KMS-11 (cell line): ENCODE data around the gene FBH1.

Experiments
- H2AFZ ChIP-seq: fragments of 200-600 bp; sonication (generic); 2 replicates; pipeline ENCODE4 v1.6.1; 2016; ENCODE audit warnings: antibody characterized with exemption, mixed run types, low read depth
- H3K27ac ChIP-seq: fragments of 200-600 bp; sonication (generic); 2 replicates; pipeline ENCODE4 v1.6.1; 2016; ENCODE audit warnings: mild to moderate bottlenecking, mixed run types
- H3K27me3 ChIP-seq: fragments of 200-600 bp; sonication (generic); 2 replicates; pipeline ENCODE4 v1.6.1; 2017; ENCODE audit warnings: mild to moderate bottlenecking, low read depth, mixed run types, moderate library complexity; ENCODE audit not compliant: insufficient read depth
- H3K36me3 ChIP-seq: fragments of 200-600 bp; sonication (generic); 2 replicates; pipeline ENCODE4 v1.6.1; 2017; ENCODE audit warnings: mild to moderate bottlenecking, mixed run types; ENCODE audit not compliant: insufficient read depth
- H3K4me1 ChIP-seq: fragments of 200-600 bp; sonication (generic); 2 replicates; pipeline ENCODE4 v1.6.1; 2016; ENCODE audit warnings: mild to moderate bottlenecking, low read depth, mixed run types; ENCODE audit not compliant: poor library complexity, severe bottlenecking
- H3K4me2 ChIP-seq: fragments of 200-600 bp; sonication (generic); 2 replicates; pipeline ENCODE4 v1.7.0; 2016; ENCODE audit warnings: mild to moderate bottlenecking, mixed run types
- H3K4me3 ChIP-seq: fragments of 200-600 bp; sonication (generic); IDR thresholded peaks from 2 replicates; pipeline ENCODE4 v1.6.1; 2017; ENCODE audit warnings: low read depth, low read length, mixed read lengths; ENCODE audit not compliant: insufficient read depth
- H3K79me2 ChIP-seq: fragments of 200-600 bp; sonication (generic); 2 replicates; pipeline ENCODE4 v1.6.1; 2016; ENCODE audit warnings: low read depth, mixed run types; ENCODE audit not compliant: insufficient read depth
- H3K9ac ChIP-seq: fragments of 200-600 bp; sonication (generic); 2 replicates; pipeline ENCODE4 v1.6.1; 2016; ENCODE audit warnings: mild to moderate bottlenecking, mixed run types
- H4K20me1 ChIP-seq: fragments of 200-600 bp; sonication (generic); 2 replicates; pipeline ENCODE4 v1.6.1; 2016; ENCODE audit warnings: mild to moderate bottlenecking, mixed run types; ENCODE audit not compliant: insufficient read depth
- TF ChIP-seq, protein P1 (sequence below): fragments of 200-600 bp; sonication (generic); conservative IDR thresholded peaks from 2 replicates; pipeline ENCODE4 v1.6.1; 2017; ENCODE audit warnings: low read depth, mild to moderate bottlenecking, antibody characterized with exemption, low read length, moderate library complexity, mixed read lengths

Gene FBH1

DNA sequence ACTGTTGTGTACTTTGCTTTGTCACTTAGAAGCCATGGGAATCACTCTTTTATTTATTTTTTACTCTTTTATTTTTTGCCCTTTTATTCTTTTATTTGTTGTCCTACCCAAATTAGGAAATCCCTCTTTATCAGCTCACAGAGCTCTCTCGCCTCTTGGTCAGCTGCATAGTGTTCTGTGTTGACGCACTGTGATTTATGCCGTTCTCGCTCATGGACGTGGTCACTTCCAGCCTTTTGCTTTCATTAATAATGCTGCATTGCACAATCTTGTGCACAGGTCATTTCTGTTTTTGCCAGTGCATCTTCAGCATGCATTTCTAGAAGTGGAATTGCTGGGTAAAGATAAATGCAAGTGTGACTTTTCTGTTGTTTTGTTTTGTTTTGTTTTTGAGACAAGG, 42.3 kb downstream of the FBH1 start:
- TF ChIP-seq, protein P1, sequence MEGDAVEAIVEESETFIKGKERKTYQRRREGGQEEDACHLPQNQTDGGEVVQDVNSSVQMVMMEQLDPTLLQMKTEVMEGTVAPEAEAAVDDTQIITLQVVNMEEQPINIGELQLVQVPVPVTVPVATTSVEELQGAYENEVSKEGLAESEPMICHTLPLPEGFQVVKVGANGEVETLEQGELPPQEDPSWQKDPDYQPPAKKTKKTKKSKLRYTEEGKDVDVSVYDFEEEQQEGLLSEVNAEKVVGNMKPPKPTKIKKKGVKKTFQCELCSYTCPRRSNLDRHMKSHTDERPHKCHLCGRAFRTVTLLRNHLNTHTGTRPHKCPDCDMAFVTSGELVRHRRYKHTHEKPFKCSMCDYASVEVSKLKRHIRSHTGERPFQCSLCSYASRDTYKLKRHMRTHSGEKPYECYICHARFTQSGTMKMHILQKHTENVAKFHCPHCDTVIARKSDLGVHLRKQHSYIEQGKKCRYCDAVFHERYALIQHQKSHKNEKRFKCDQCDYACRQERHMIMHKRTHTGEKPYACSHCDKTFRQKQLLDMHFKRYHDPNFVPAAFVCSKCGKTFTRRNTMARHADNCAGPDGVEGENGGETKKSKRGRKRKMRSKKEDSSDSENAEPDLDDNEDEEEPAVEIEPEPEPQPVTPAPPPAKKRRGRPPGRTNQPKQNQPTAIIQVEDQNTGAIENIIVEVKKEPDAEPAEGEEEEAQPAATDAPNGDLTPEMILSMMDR, result no peak
- no peaks in the 10 kb centered on the region for H3K27me3 ChIP-seq
- H3K4me3 ChIP-seq, result no peak overlapping the region
- H3K79me2 ChIP-seq, result no peaks in the 10 kb centered on the region
- no peak overlapping the region for H3K4me2 ChIP-seq
- no peak overlapping the region for H3K9ac ChIP-seq
- H3K4me1 ChIP-seq, result no peaks in the 10 kb centered on the region
- no peak overlapping the region for H2AFZ ChIP-seq
- no peak overlapping the region for H3K27ac ChIP-seq
- no peaks in the 10 kb centered on the region for H4K20me1 ChIP-seq
- H3K36me3 ChIP-seq, result no peaks in the 10 kb centered on the region; the same call in 1 of the 2 replicates

DNA sequence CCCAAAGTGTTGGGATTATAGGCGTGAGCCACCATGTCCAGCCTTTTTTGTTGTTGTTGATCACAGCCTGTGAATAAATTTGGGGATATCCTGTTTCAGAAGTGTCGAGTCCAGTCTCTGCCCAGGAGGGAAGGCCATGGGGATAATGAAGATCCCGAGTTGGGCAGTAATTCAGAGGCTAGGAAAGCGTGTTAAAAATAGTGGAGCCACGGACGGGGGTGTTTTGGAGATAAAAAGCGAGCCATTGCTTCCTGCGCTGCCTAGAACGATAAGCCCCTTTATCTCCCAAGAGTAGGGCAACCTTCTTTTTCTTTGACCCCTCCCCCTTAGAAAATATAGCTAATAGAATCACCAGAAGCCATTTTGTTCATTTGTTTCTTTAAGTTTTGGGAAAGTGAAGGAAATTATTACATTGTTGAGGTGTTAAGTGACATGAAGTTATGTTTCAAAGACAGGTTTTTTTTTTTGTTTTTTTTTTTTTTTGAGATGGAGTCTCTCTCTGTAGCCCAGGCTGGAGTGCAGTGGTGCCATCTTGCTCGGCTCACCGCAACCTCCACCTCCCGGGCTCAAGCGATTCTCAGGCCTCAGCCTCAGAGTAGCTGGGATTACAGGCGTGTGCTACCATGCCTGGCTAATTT, 44.0 kb downstream of the FBH1 start:
- no peak overlapping the region for H2AFZ ChIP-seq

DNA sequence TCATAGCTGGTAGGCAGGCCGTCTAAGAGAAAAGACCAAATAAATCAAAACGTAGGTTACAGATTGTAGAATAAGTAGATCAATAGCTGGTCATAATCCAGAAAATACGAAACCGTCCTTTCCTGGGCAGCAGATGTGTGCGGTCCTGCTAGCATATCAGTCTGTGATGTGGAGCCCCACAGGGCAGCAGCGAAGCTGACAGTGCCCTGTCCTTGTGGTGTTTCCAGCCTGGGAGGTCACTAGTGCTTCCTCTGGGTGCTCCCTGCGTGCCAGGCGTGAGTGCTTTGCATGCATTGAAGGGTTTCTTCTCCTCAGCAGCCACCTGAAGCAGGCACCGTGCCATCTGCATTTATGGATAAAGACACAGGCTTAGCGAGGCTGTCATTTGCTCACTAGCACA, 45.6 kb downstream of the FBH1 start:
- Histone ChIP-seq H3K27ac (no peak overlapping the region), H3K4me1 (peaks cover 17% of the 10 kb centered on the region), H3K4me3 (no peak overlapping the region), H3K9ac (no peak overlapping the region), H3K79me2 (no peaks in the 10 kb centered on the region), H3K27me3 (no peaks in the 10 kb centered on the region), H3K4me2 (no peak overlapping the region), H3K36me3 (no peaks in the 10 kb centered on the region; the same call in 1 of the 2 replicates), H4K20me1 (no peaks in the 10 kb centered on the region), H2AFZ (no peak overlapping the region)
- TF ChIP-seq, protein P1, result no peak

More for the DNA sequence above, 44.0 kb downstream of the FBH1 start:
- H3K27me3 ChIP-seq, result no peaks in the 10 kb centered on the region
- H3K79me2 ChIP-seq, result no peaks in the 10 kb centered on the region
- no peak overlapping the region for H3K9ac ChIP-seq
- H3K4me3 ChIP-seq, result no peak overlapping the region
- H3K4me2 ChIP-seq, result no peak overlapping the region
- peaks cover 5% of the 10 kb centered on the region for H3K4me1 ChIP-seq
- TF ChIP-seq, protein P1, result no peak
- H4K20me1 ChIP-seq, result no peaks in the 10 kb centered on the region
- no peak overlapping the region for H3K27ac ChIP-seq
- H3K36me3 ChIP-seq, result no peaks in the 10 kb centered on the region; the same call in 1 of the 2 replicates

DNA sequence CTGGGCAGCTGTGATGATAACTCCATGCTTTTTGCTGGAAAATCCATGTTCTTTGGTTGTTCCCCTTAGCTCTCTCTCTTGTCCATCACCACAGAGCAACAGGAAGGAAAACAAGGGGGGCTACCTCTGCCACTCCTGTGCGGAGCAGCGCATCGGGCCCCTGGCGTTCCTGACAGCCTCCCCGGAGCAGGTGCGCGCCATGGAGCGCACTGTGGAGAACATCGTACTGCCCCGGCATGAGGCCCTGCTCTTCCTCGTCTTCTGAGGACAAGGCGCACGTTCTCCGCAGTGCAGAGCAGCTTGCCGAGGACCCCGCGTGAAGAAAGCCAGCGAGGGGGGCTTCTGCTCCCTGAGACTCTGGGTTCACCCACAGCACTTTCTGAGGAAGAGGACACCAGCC, 47.0 kb downstream of the FBH1 start:
- no peak overlapping the region for H3K9ac ChIP-seq
- TF ChIP-seq, protein P1, result no peak
- H3K27me3 ChIP-seq, result no peaks in the 10 kb centered on the region
- H2AFZ ChIP-seq, result no peak overlapping the region
- H3K4me3 ChIP-seq, result no peak overlapping the region
- H3K27ac ChIP-seq, result no peak overlapping the region
- H3K79me2 ChIP-seq, result no peaks in the 10 kb centered on the region
- H3K4me2 ChIP-seq, result no peak overlapping the region
- no peaks in the 10 kb centered on the region; the same call in 1 of the 2 replicates for H3K36me3 ChIP-seq
- H3K4me1 ChIP-seq, result peaks cover 17% of the 10 kb centered on the region
- no peaks in the 10 kb centered on the region for H4K20me1 ChIP-seq
